SU-DHL-6 (cell line): Measurements from ENCODE around the gene INPP5A.

ENCODE experiments used
- H2AFZ ChIP-seq: fragments of 200-600 bp; sonication (generic); 2 replicates; pipeline ENCODE4 v1.6.1; 2014; ENCODE audit warnings: low read depth, mild to moderate bottlenecking, moderate library complexity, mixed read lengths, antibody characterized with exemption, low read length; ENCODE audit not compliant: severe bottlenecking
- H3F3A ChIP-seq: fragments of 200-600 bp; shearing (Covaris generic); 2 replicates; pipeline ENCODE4 v1.6.0; 2016; ENCODE audit warnings: antibody characterized with exemption, mild to moderate bottlenecking; ENCODE audit not compliant: insufficient read depth
- H3K27ac ChIP-seq: fragments of 200-600 bp; sonication (generic); 2 replicates; pipeline ENCODE4 v1.5.1; 2016; ENCODE audit warnings: low read depth, mild to moderate bottlenecking, low read length, moderate library complexity, mixed read lengths
- H3K27me3 ChIP-seq: fragments of 200-600 bp; sonication (generic), shearing (Covaris generic); 2 replicates; pipeline ENCODE4 v1.6.0; 2014; ENCODE audit warnings: mild to moderate bottlenecking, low read length
- H3K36me3 ChIP-seq: fragments of 200-600 bp; sonication (generic); 2 replicates; pipeline ENCODE4 v1.6.1; 2014; ENCODE audit warnings: mild to moderate bottlenecking, low read length, mixed read lengths
- H3K4me2 ChIP-seq: fragments of 300-600, 200-600 bp; shearing (Covaris generic), sonication (generic); 2 replicates; pipeline ENCODE4 v1.6.0; 2014; ENCODE audit warnings: low read length, low read depth, mild to moderate bottlenecking; ENCODE audit not compliant: poor library complexity, severe bottlenecking
- H3K4me3 ChIP-seq: fragments of 200-600 bp; sonication (generic); 2 replicates; pipeline ENCODE4 v1.5.1; 2014; ENCODE audit warnings: antibody characterized with exemption, low read length, mild to moderate bottlenecking, mixed read lengths; ENCODE audit not compliant: insufficient read depth, poor library complexity, severe bottlenecking
- H3K79me2 ChIP-seq: fragments of 200-600 bp; sonication (generic); 2 replicates; pipeline ENCODE4 v1.6.1; 2014; ENCODE audit warnings: mild to moderate bottlenecking, low read length, moderate library complexity; ENCODE audit not compliant: insufficient read depth
- H3K9ac ChIP-seq: fragments of 200-600 bp; sonication (generic); 2 replicates; pipeline ENCODE4 v1.7.0; 2014; ENCODE audit warnings: mild to moderate bottlenecking, low read length
- H3K9me2 ChIP-seq: fragments of 200-600 bp; sonication (generic); replicated peaks from 2 replicates; pipeline ENCODE4 v1.6.1; 2014; ENCODE audit warnings: low read length; ENCODE audit not compliant: insufficient read depth
- H3K9me3 ChIP-seq: fragments of 200-600 bp; sonication (generic); 2 replicates; pipeline ENCODE4 v1.6.1; 2014; ENCODE audit warnings: low read length, mixed read lengths; ENCODE audit not compliant: insufficient read depth
- H4K20me1 ChIP-seq: fragments of 200-600 bp; sonication (generic); 2 replicates; pipeline ENCODE4 v1.6.1; 2014; ENCODE audit warnings: low read depth, mild to moderate bottlenecking, antibody characterized with exemption, low read length, moderate library complexity, mixed read lengths
- CTCF ChIP-seq: fragments of 200-600 bp; sonication (generic); IDR thresholded peaks from one replicate; pipeline ENCODE4 v1.5.1; 2017; ENCODE audit warnings: antibody characterized with exemption, mild to moderate bottlenecking, low read length, moderate library complexity; ENCODE audit not compliant: insufficient read depth, poor library complexity, severe bottlenecking
- EZH2phosphoT487 ChIP-seq: fragments of 200-600 bp; sonication (generic), shearing (Covaris generic); conservative IDR thresholded peaks from 2 replicates; pipeline ENCODE4 v1.6.1; 2018; ENCODE audit warnings: mild to moderate bottlenecking, antibody characterized with exemption, low read length, moderate library complexity, mixed read lengths

The INPP5A gene

GRCh38 chr10:132554053-132554990 lies 16.7 kb downstream of the INPP5A start:
- no peaks in the 10 kb centered on the region for H3K9me2 ChIP-seq
- TF ChIP-seq CTCF (no peak), EZH2phosphoT487 (no peak)
- no peaks in the 10 kb centered on the region for H3K36me3 ChIP-seq
- no peak overlapping the region for H3K4me3 ChIP-seq
- H4K20me1 ChIP-seq, result no peaks in the 10 kb centered on the region
- no peaks in the 10 kb centered on the region for H3K79me2 ChIP-seq
- no peaks in the 10 kb centered on the region for H3F3A ChIP-seq
- H3K9me3 ChIP-seq, result no peaks in the 10 kb centered on the region
- H3K4me2 ChIP-seq, result no peak overlapping the region
- no peak overlapping the region for H3K27ac ChIP-seq
- no peak overlapping the region for H3K9ac ChIP-seq
- H2AFZ ChIP-seq, result no peak overlapping the region
- H3K27me3 ChIP-seq, result no peaks in the 10 kb centered on the region

GRCh38 chr10:132554991-132555647 lies 17.5 kb downstream of the INPP5A start:
- Histone ChIP-seq H3K27ac (no peak overlapping the region), H3K79me2 (no peaks in the 10 kb centered on the region), H3K4me3 (no peak overlapping the region), H2AFZ (no peak overlapping the region), H3K36me3 (no peaks in the 10 kb centered on the region), H3K4me2 (no peak overlapping the region), H3F3A (no peaks in the 10 kb centered on the region), H3K9me2 (no peaks in the 10 kb centered on the region), H3K9me3 (no peaks in the 10 kb centered on the region), H3K27me3 (no peaks in the 10 kb centered on the region), H4K20me1 (no peaks in the 10 kb centered on the region), H3K9ac (no peak overlapping the region)
- TF ChIP-seq EZH2phosphoT487, result no peak

- no peaks in the 10 kb centered on the region for H3K9me3 ChIP-seq
- H4K20me1 ChIP-seq, result no peaks in the 10 kb centered on the region
- H3K36me3 ChIP-seq, result no peaks in the 10 kb centered on the region
- no peak for TF ChIP-seq EZH2phosphoT487
- TF ChIP-seq CTCF, result no peak
- no peaks in the 10 kb centered on the region for H3F3A ChIP-seq
- no peaks in the 10 kb centered on the region for H3K27me3 ChIP-seq
- no peaks in the 10 kb centered on the region for H3K9me2 ChIP-seq
- no peaks in the 10 kb centered on the region for H3K79me2 ChIP-seq
- H3K4me2 ChIP-seq, result no peak overlapping the region
- no peak overlapping the region for H2AFZ ChIP-seq
- no peak overlapping the region for H3K9ac ChIP-seq
- H3K27ac ChIP-seq, result no peak overlapping the region
- H3K4me3 ChIP-seq, result no peak overlapping the region
Measured at GRCh38 chr10:132555648-132556575, 18.3 kb downstream of the INPP5A start.
